Small intestine (tissue), 7 donors: ENCODE measurements around the gene CTNND2. TPM values are rescaled to one million over a fixed set of nuclear protein-coding genes. Genes with fewer than 3 reads are reported as not detected.

ENCODE experiments used
- DNase-seq, 2 donors: peaks; one replicate each; pipeline versions ENCODE4 v3.0.0 to v3.0.0-alpha.2; 2013
- FAIRE-seq: peaks from 2 replicates; lab custom pipeline; 2012; peaks lifted over from hg19 to GRCh38; lab: Jason Lieb, UNC
- H3K27ac ChIP-seq, 3 donors: one replicate each; pipeline ENCODE4 v1.5.1; 2013; ENCODE audit warnings: low read length in 2 of 3, mild to moderate bottlenecking in 2 of 3, control low read depth in 1 of 3, inconsistent platforms in 1 of 3, low read depth in 1 of 3, moderate library complexity in 1 of 3
- H3K27me3 ChIP-seq, 3 donors: one replicate each; pipeline ENCODE4 v1.6.1; 2013; ENCODE audit warnings: low read length in 3 of 3, inconsistent platforms in 1 of 3; ENCODE audit not compliant: control insufficient read depth in 3 of 3, insufficient read depth in 3 of 3
- H3K36me3 ChIP-seq, 3 donors: one replicate each; pipeline ENCODE4 v1.6.1; 2013; ENCODE audit warnings: low read length in 3 of 3, inconsistent platforms in 1 of 3, low read depth in 1 of 3, mild to moderate bottlenecking in 1 of 3, moderate library complexity in 1 of 3; ENCODE audit not compliant: control insufficient read depth in 3 of 3, insufficient read depth in 2 of 3
- H3K4me1 ChIP-seq, 3 donors: one replicate each; pipeline ENCODE4 v1.6.1; 2013; ENCODE audit warnings: low read length in 2 of 3, inconsistent platforms in 1 of 3, low read depth in 1 of 3, mild to moderate bottlenecking in 1 of 3, moderate library complexity in 1 of 3; ENCODE audit not compliant: control insufficient read depth in 3 of 3, insufficient read depth in 2 of 3
- H3K4me3 ChIP-seq, 3 donors: one replicate each; pipeline ENCODE4 v1.5.1; 2013; ENCODE audit warnings: low read length in 3 of 3, control low read depth in 1 of 3, inconsistent platforms in 1 of 3, low read depth in 1 of 3, mild to moderate bottlenecking in 1 of 3, moderate library complexity in 1 of 3
- H3K9me3 ChIP-seq, 2 donors: one replicate each; pipeline ENCODE4 v1.6.1; 2013; ENCODE audit warnings: low read depth in 1 of 2, low read length in 1 of 2; ENCODE audit not compliant: control insufficient read depth in 2 of 2, insufficient read depth in 1 of 2
- WGBS, 3 donors: extraction: QIAGEN DNeasy Blood & Tissue Kit; methylation state at CpG; one replicate each; pipeline ENCODE4 v1.1.7; 2013; 5-methylcytosine and 5-hydroxymethylcytosine counted together
- polyA plus RNA-seq, 4 donors: library from polyadenylated mRNA; stranded (reverse) in 3 of 4; unstranded in 1 of 4; fragments of 200-250 nt in 3 of 4; fragments of 120-200 nt in 1 of 4; gene quantifications; one replicate each; pipeline versions ENCODE4 v1.2.1 to v1.2.3, GENCODE V29; 2013
- donor health status: healthy with polysubstance abuse.
- donor health status: control.
- donor health status: control.
- donor health status: Bipolar disorder and iron deficiency.
- donor health status: healthy.

Gene CTNND2
- polyA plus RNA-seq, 4 donors: 1.1 to 3.0 TPM; not detected in 2

- H3K27ac ChIP-seq: no peak overlapping the region
- no peaks in the 10 kb centered on the region for H3K4me1 ChIP-seq
- 21 to 69% (median 39%) methylated on average over 2 of the region's 2 CpGs for WGBS, 3 donors
- H3K4me3 ChIP-seq: no peak overlapping the region
- no peaks in the 10 kb centered on the region for H3K27me3 ChIP-seq
- H3K36me3 ChIP-seq: no peaks in the 10 kb centered on the region
- DNase-seq (no peak), FAIRE-seq (no peak)
- no peaks in the 10 kb centered on the region for H3K9me3 ChIP-seq
These were observed 929.4 kb downstream of the CTNND2 start for GRCh38 chr5:10974850-10975249.

GRCh38 chr5:10973316-10973715 is 930.9 kb downstream of the CTNND2 start:
- Histone ChIP-seq H3K36me3 (no peaks in the 10 kb centered on the region), H3K27me3 (no peaks in the 10 kb centered on the region), H3K9me3 (no peaks in the 10 kb centered on the region), H3K27ac (no peak overlapping the region), H3K4me3 (no peak overlapping the region), H3K4me1 (no peaks in the 10 kb centered on the region)
- no peak for DNase-seq
- no peak for FAIRE-seq
- WGBS, 3 donors: 86 to 90% (median 89%) methylated on average over 14 of the region's 14 CpGs

- FAIRE-seq (no peak), DNase-seq (no peak)
- H3K36me3 ChIP-seq: no peaks in the 10 kb centered on the region
- H3K4me3 ChIP-seq: no peak overlapping the region
- 70 to 80% (median 74%) methylated on average over 8 of the region's 8 CpGs for WGBS, 3 donors
- no peaks in the 10 kb centered on the region for H3K4me1 ChIP-seq
- no peak overlapping the region for H3K27ac ChIP-seq
- H3K27me3 ChIP-seq: no peaks in the 10 kb centered on the region
- no peaks in the 10 kb centered on the region for H3K9me3 ChIP-seq
These were observed 934.5 kb downstream of the CTNND2 start for GRCh38 chr5:10969684-10970180.

GRCh38 chr5:10964806-10965205 is 939.4 kb downstream of the CTNND2 start:
- Histone ChIP-seq H3K27me3 (no peaks in the 10 kb centered on the region), H3K4me3 (no peak overlapping the region), H3K36me3 (no peaks in the 10 kb centered on the region), H3K27ac (no peak overlapping the region), H3K4me1 (no peaks in the 10 kb centered on the region), H3K9me3 (peaks cover 0 to 1% of the 10 kb centered on the region in 2 donors)
- no peak for FAIRE-seq
- DNase-seq: no peak
- WGBS, 3 donors: 55 to 83% (median 82%) methylated on average over 6 of the region's 6 CpGs

- no peak overlapping the region for H3K27ac ChIP-seq
- H3K27me3 ChIP-seq: peaks cover 0 to 5% (median 0%) of the 10 kb centered on the region in 3 donors
- no peak overlapping the region for H3K4me3 ChIP-seq
- peaks cover 0 to 5% of the 10 kb centered on the region in 2 donors for H3K9me3 ChIP-seq
- DNase-seq: no peak
- no peaks in the 10 kb centered on the region for H3K36me3 ChIP-seq
- no peak for FAIRE-seq
- H3K4me1 ChIP-seq: no peaks in the 10 kb centered on the region
These were observed 945.5 kb downstream of the CTNND2 start for GRCh38 chr5:10958728-10959127.

GRCh38 chr5:10949856-10950630 is 954.2 kb downstream of the CTNND2 start:
- peaks cover 0 to 4% of the 10 kb centered on the region in 2 donors for H3K9me3 ChIP-seq
- H3K27ac ChIP-seq: no peak overlapping the region
- H3K4me3 ChIP-seq: no peak overlapping the region
- no peaks in the 10 kb centered on the region for H3K4me1 ChIP-seq
- H3K36me3 ChIP-seq: no peaks in the 10 kb centered on the region
- WGBS, 3 donors: 69 to 84% (median 82%) methylated on average over 5 of the region's 5 CpGs
- H3K27me3 ChIP-seq: peaks cover 0 to 2% (median 0%) of the 10 kb centered on the region in 3 donors
- FAIRE-seq: no peak
- no peak for DNase-seq

GRCh38 chr5:10946050-10946449 is 958.2 kb downstream of the CTNND2 start:
- DNase-seq (no peak), FAIRE-seq (no peak)
- Histone ChIP-seq H3K27ac (no peak overlapping the region), H3K36me3 (no peaks in the 10 kb centered on the region), H3K27me3 (peaks cover 0 to 2% (median 0%) of the 10 kb centered on the region in 3 donors), H3K4me3 (no peak overlapping the region), H3K4me1 (no peaks in the 10 kb centered on the region), H3K9me3 (no peaks in the 10 kb centered on the region)
- 66 to 67% (median 66%) methylated on average over 4 of the region's 4 CpGs for WGBS, 3 donors

GRCh38 chr5:10941900-10942299 is 962.3 kb downstream of the CTNND2 start:
- H3K36me3 ChIP-seq: no peaks in the 10 kb centered on the region
- WGBS, 3 donors: 84 to 96% (median 94%) methylated on average over 4 of the region's 4 CpGs
- H3K4me3 ChIP-seq: no peak overlapping the region
- DNase-seq (no peak), FAIRE-seq (no peak)
- H3K9me3 ChIP-seq: no peaks in the 10 kb centered on the region
- H3K4me1 ChIP-seq: no peaks in the 10 kb centered on the region
- no peak overlapping the region for H3K27ac ChIP-seq
- no peaks in the 10 kb centered on the region for H3K27me3 ChIP-seq
